ENCODE data around the gene KLHL10. TPM values are rescaled to one million over a fixed set of nuclear protein-coding genes. Genes with fewer than 3 reads are reported as not detected.

Gene KLHL10
- polyA plus RNA-seq, 2 of the 4 experiments (the other 2 are of a cell fraction) = 0.12 to 0.13 TPM

DNA sequence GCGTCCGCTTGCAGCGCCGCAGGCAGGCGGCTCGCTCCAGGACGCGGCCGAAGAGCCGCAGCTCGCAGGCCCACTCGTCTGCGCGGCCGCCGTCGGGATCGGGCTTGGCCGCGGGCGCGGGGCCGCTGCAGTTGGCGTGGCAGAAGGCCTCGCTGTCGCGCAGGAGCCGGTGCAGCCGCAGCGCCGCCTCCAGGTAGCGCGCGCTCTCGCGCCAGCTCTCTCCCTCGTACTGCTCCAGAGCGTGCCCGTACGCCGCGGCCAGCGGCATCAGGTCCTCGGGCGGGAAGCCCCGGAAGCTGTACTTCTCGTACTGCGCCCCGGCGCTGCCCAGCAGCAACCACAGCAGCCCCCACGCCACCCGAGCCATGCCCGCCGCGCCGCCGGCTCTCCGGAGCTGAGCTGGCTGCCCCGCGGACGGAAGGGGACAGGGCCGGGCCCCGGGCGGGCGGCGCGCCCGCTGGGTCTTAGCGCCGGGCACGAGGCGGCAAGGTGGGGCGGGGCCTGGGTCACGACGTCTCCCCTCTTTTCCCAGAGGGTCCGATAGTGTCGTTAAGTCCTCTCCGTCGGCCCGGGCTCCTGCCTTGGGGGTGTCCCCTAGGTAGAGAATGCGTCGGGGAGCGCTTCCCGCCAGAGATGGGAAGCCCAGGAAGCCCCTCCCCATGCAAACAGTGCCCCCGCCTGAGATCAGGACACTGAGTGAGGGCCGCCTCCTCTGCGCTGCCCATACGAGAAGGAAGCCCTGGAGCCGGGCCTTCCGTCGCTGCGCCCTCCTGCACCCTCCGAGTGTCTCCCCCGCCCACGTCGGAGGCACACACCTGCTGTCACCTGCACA, 25.9 kb upstream of the KLHL10 start, which contains the start of gene P3H4 (continued):
- TF ChIP-seq ESRRA (IDR thresholded peaks at IDR 0.05; ENCODE audit: borderline replicate concordance, low read length) (no peak), KDM1A (IDR thresholded peaks at IDR 0.05; ENCODE audit: low read depth) (no peak), POLR2A (IDR thresholded peaks at IDR 0.05; ENCODE audit: low read length) (peak; percentile 47; the same call in 1 of the 2 replicates), ZC3H11A (IDR thresholded peaks at IDR 0.05) (no peak), RAD21 (conservative IDR thresholded peaks at IDR 0.05 in 1 of 2, IDR thresholded peaks at IDR 0.05 in 1 of 2) (peak; percentile 51 to 80), HOXB5 (CRISPR knock-in tag; IDR thresholded peaks at IDR 0.05) (peak; percentile 19; the same call in 1 of the 2 replicates), FOSL2 (IDR thresholded peaks at IDR 0.05) (no peak), FOSL2 (CRISPR knock-in tag; IDR thresholded peaks at IDR 0.05) (no peak)

- Histone ChIP-seq H3K4me1 (peaks cover 30% of the 10 kb centered on the region), H3K9me3 (no peaks in the 10 kb centered on the region), H3K27ac (peak within 1 kb of the TSS; percentile 96 to 97), H3K4me2 (peak within 1 kb of the TSS; percentile 97), H3K4me3 (peak within 1 kb of the TSS; percentile 79)
- FAIRE-seq (no peak), ATAC-seq (peak; percentile 65 to 81), DNase-seq (ENCODE audit: low read depth in 1 of 2, low spot score in 1 of 2) (peak; percentile 88 to 94)
- WGBS (ENCODE audit: missing lambda C conversion rate) = 2% methylated on average over 27 of the region's 35 CpGs
- POLR2A ChIA-PET = interaction anchor here (0.6 to 2.8 kb wide), 8 partner anchors 11 to 154 kb away, joined by 3 to 17 read pairs (median 8); partner anchors contain the start of genes EIF1, JUP and KLHL11
- CTCF ChIA-PET = interaction anchor here (0.7 to 52.0 kb wide), 18 partner anchors 12 to 306 kb away, joined by 3 to 3262 read pairs (median 6); partner anchors contain the start of genes GAST, HAP1 and JUP
- TF ChIP-seq, protein P1, sequence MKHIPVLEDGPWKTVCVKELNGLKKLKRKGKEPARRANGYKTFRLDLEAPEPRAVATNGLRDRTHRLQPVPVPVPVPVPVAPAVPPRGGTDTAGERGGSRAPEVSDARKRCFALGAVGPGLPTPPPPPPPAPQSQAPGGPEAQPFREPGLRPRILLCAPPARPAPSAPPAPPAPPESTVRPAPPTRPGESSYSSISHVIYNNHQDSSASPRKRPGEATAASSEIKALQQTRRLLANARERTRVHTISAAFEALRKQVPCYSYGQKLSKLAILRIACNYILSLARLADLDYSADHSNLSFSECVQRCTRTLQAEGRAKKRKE (CRISPR knock-in tag; IDR thresholded peaks at IDR 0.05; ENCODE audit: low read depth) = no peak
- peak; percentile 26; the same call in 1 of the 3 replicates for TF ChIP-seq SMC3 (IDR thresholded peaks at IDR 0.05)
- peak; percentile 67 for TF ChIP-seq CHD2 (IDR thresholded peaks at IDR 0.05; ENCODE audit: low read length, partially characterized antibody)
- peak; percentile 85 for TF ChIP-seq HDAC2 (IDR thresholded peaks at IDR 0.05)
- 0 out of 3 replicates have a peak, but pooled peaks have one; percentile 43 for TF ChIP-seq BCL3 (IDR thresholded peaks at IDR 0.05)
- TF ChIP-seq, protein P2, sequence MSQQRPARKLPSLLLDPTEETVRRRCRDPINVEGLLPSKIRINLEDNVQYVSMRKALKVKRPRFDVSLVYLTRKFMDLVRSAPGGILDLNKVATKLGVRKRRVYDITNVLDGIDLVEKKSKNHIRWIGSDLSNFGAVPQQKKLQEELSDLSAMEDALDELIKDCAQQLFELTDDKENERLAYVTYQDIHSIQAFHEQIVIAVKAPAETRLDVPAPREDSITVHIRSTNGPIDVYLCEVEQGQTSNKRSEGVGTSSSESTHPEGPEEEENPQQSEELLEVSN (IDR thresholded peaks at IDR 0.05; ENCODE audit: borderline replicate concordance, low read depth) = 0 out of 2 replicates have a peak, but pooled peaks have one; percentile 48
- TF ChIP-seq, protein P3, sequence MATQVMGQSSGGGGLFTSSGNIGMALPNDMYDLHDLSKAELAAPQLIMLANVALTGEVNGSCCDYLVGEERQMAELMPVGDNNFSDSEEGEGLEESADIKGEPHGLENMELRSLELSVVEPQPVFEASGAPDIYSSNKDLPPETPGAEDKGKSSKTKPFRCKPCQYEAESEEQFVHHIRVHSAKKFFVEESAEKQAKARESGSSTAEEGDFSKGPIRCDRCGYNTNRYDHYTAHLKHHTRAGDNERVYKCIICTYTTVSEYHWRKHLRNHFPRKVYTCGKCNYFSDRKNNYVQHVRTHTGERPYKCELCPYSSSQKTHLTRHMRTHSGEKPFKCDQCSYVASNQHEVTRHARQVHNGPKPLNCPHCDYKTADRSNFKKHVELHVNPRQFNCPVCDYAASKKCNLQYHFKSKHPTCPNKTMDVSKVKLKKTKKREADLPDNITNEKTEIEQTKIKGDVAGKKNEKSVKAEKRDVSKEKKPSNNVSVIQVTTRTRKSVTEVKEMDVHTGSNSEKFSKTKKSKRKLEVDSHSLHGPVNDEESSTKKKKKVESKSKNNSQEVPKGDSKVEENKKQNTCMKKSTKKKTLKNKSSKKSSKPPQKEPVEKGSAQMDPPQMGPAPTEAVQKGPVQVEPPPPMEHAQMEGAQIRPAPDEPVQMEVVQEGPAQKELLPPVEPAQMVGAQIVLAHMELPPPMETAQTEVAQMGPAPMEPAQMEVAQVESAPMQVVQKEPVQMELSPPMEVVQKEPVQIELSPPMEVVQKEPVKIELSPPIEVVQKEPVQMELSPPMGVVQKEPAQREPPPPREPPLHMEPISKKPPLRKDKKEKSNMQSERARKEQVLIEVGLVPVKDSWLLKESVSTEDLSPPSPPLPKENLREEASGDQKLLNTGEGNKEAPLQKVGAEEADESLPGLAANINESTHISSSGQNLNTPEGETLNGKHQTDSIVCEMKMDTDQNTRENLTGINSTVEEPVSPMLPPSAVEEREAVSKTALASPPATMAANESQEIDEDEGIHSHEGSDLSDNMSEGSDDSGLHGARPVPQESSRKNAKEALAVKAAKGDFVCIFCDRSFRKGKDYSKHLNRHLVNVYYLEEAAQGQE (IDR thresholded peaks at IDR 0.05) = no peak
- TF ChIP-seq MAX (IDR thresholded peaks at IDR 0.05) = peak; percentile 99
- no peak for TF ChIP-seq NR3C1 (IDR thresholded peaks at IDR 0.05)
- peak; percentile 89 for TF ChIP-seq POLR2A (IDR thresholded peaks at IDR 0.05; ENCODE audit: low read length)
- no peak for TF ChIP-seq FOSL2 (IDR thresholded peaks at IDR 0.05)
- TF ChIP-seq FOSL2 (CRISPR knock-in tag; IDR thresholded peaks at IDR 0.05) = no peak
- peak; percentile 62; the same call in 1 of the 2 replicates for TF ChIP-seq PHF8 (IDR thresholded peaks at IDR 0.05; ENCODE audit: borderline replicate concordance, low read depth)
- peak; percentile 92 for TF ChIP-seq MYC (IDR thresholded peaks at IDR 0.05; ENCODE audit: borderline replicate concordance, low read length)
- TF ChIP-seq JUN (IDR thresholded peaks at IDR 0.05) = peak; percentile 39 to 89; a peak in 4 of 5 replicates
- TF ChIP-seq FOXS1 (CRISPR knock-in tag; IDR thresholded peaks at IDR 0.05) = 0 out of 2 replicates have a peak, but pooled peaks have one; percentile 16
- TF ChIP-seq KDM1A (IDR thresholded peaks at IDR 0.05; ENCODE audit: low read depth) = 0 out of 2 replicates have a peak, but pooled peaks have one; percentile 48
- no peak for TF ChIP-seq EHF (CRISPR knock-in tag; IDR thresholded peaks at IDR 0.05)
These were observed 25.1 kb upstream of the KLHL10 start, which contains the start of gene FKBP10 for GRCh38 chr17:41812381-41813151. FKBP10 (plus strand) TSS chr17:41813004; CDS start chr17:41813035, 31 bp downstream.

Data from A549 (cell line).